ENCODE data around the gene ADGRL2.

ADGRL2 gene

DNA sequence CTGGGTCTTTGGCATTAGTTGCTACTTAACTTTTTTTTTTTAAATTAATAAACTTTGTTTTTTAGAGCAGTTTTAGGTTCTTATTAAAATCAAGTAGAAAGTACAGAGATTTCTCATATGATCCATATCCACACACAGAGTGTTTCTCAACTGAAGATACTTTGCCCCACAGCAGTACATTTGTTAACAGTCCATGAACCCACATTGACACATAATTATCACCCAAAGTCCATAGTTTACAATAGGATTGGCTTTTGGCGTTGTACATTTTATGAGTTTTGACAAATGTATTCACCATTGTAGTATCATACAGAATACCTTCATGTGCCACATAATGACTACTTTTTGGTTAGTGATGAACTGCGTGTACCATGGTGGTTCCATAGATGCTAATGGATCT is 106.8 kb downstream of the ADGRL2 start:
- Histone ChIP-seq H3K4me1 (ENCODE audit: control insufficient read depth, insufficient read depth, low read length) (no peaks in the 10 kb centered on the region), H3K27ac (ENCODE audit: low read length) (no peak overlapping the region), H3K36me3 (ENCODE audit: control insufficient read depth in 2 of 2, insufficient read depth in 2 of 2, low read length in 2 of 2) (peaks cover 0 to 5% of the 10 kb centered on the region in 2 donors), H3K4me3 (ENCODE audit: low read length in 2 of 2) (no peak overlapping the region), H3K27me3 (ENCODE audit: control insufficient read depth in 1 of 2, insufficient read depth in 2 of 2, low read length in 2 of 2) (no peaks in the 10 kb centered on the region), H3K9ac (ENCODE audit: low read length in 2 of 2) (no peak overlapping the region), H3K9me3 (ENCODE audit: control insufficient read depth in 2 of 2, low read length in 2 of 2) (no peaks in the 10 kb centered on the region)

DNA sequence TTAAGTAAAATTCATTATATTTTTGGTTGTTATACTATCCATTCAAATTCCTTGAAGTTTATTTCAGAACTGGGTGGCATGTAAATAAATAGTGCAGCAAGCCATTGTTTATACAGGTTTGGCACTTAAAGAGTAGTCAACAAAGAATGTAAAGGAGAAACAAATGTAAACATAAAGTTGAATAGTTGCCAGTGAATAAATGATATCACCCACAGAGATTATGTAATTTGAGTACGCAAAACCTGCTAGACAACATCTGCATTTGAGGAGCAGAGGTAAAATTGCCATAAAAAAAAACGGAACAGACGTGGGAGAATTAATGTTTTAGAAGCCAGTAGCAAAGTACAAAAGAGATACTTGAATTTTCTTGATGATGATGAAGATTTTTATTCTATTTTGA is 111.6 kb downstream of the ADGRL2 start:
- Histone ChIP-seq H3K27ac (ENCODE audit: low read length) (no peak overlapping the region), H3K9ac (ENCODE audit: low read length in 2 of 2) (no peak overlapping the region), H3K36me3 (ENCODE audit: control insufficient read depth in 2 of 2, insufficient read depth in 2 of 2, low read length in 2 of 2) (peaks cover 0 to 5% of the 10 kb centered on the region in 2 donors), H3K4me3 (ENCODE audit: low read length in 2 of 2) (no peak overlapping the region), H3K4me1 (ENCODE audit: control insufficient read depth, insufficient read depth, low read length) (no peaks in the 10 kb centered on the region), H3K9me3 (ENCODE audit: control insufficient read depth in 2 of 2, low read length in 2 of 2) (no peaks in the 10 kb centered on the region), H3K27me3 (ENCODE audit: control insufficient read depth in 1 of 2, insufficient read depth in 2 of 2, low read length in 2 of 2) (no peaks in the 10 kb centered on the region)

DNA sequence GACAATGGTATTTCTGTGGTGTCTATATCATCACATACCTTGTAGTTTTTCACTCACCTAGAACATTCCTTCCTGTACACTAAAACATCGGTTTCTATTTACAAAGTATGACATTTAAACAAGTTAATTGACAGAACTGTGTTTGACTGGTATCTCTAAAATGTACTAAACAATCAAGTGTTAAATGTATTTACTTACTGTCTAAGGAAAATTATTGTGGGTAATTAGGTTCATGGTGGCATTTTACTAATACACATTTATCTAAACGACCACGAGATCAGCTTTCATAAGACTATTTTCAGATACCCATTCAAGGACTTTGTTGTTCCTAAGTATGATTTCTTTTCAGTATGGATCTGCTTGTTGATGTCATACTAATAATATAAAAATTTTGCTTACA is 115.2 kb downstream of the ADGRL2 start:
- H3K36me3 ChIP-seq (ENCODE audit: control insufficient read depth in 2 of 2, insufficient read depth in 2 of 2, low read length in 2 of 2): no peaks in the 10 kb centered on the region

DNA sequence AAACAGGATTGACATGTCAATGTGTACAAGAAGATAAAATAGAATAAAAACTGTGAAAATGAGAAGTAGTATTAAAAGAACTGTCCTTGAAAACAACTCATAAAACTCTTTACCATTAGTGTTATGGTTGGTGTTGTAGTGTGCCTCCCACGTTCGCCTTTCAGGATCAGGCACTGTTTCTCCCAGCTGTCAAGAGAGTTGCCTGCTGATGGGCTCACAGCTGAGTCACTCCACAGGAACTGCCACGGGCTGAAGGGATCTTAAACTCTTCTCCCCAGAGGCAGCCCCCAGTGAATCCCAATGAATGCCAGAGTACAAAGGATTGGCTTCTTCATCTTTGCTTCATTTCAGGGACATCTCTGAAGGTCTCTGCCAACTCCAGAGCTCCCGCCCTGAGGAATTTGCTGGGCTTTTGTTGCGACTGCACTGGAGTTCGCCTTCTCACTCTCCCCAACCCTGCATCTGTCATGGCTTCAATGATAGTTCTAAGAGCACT is 119.6 kb downstream of the ADGRL2 start:
- Histone ChIP-seq H3K9me3 (ENCODE audit: control insufficient read depth in 2 of 2, low read length in 2 of 2) (no peaks in the 10 kb centered on the region), H3K27ac (ENCODE audit: low read length) (no peak overlapping the region), H3K27me3 (ENCODE audit: control insufficient read depth in 1 of 2, insufficient read depth in 2 of 2, low read length in 2 of 2) (no peaks in the 10 kb centered on the region), H3K9ac (ENCODE audit: low read length in 2 of 2) (no peak overlapping the region), H3K4me1 (ENCODE audit: control insufficient read depth, insufficient read depth, low read length) (no peaks in the 10 kb centered on the region), H3K36me3 (ENCODE audit: control insufficient read depth in 2 of 2, insufficient read depth in 2 of 2, low read length in 2 of 2) (no peaks in the 10 kb centered on the region), H3K4me3 (ENCODE audit: low read length in 2 of 2) (peak overlapping the region in 1 of 2 donors; percentile 13)

More for the DNA sequence above, 115.2 kb downstream of the ADGRL2 start:
- Histone ChIP-seq H3K9me3 (ENCODE audit: control insufficient read depth in 2 of 2, low read length in 2 of 2) (no peaks in the 10 kb centered on the region), H3K27me3 (ENCODE audit: control insufficient read depth in 1 of 2, insufficient read depth in 2 of 2, low read length in 2 of 2) (no peaks in the 10 kb centered on the region), H3K9ac (ENCODE audit: low read length in 2 of 2) (no peak overlapping the region), H3K27ac (ENCODE audit: low read length) (no peak overlapping the region), H3K4me3 (ENCODE audit: low read length in 2 of 2) (no peak overlapping the region), H3K4me1 (ENCODE audit: control insufficient read depth, insufficient read depth, low read length) (no peaks in the 10 kb centered on the region)

DNA sequence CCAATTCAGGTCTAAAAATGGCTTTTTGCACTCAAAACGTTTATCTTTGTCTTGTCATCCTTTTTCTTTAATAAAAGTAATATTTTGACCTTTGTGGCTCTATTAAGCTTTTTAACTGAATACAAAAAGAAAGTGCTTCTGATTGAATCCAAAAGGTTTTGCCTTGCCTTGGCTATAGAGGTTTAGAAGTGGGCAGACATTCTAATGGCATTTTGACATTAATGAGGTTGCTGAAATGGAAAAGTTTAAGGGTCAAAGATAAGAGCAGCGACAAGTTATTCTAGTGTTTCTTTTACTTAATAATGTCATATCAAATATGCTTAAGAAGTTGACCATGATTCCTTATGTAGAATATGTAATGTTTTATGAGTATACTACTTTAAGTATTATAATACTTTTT is 120.2 kb downstream of the ADGRL2 start:
- Histone ChIP-seq H3K27ac (ENCODE audit: low read length) (no peak overlapping the region), H3K4me1 (ENCODE audit: control insufficient read depth, insufficient read depth, low read length) (no peaks in the 10 kb centered on the region), H3K9ac (ENCODE audit: low read length in 2 of 2) (no peak overlapping the region), H3K27me3 (ENCODE audit: control insufficient read depth in 1 of 2, insufficient read depth in 2 of 2, low read length in 2 of 2) (no peaks in the 10 kb centered on the region), H3K36me3 (ENCODE audit: control insufficient read depth in 2 of 2, insufficient read depth in 2 of 2, low read length in 2 of 2) (no peaks in the 10 kb centered on the region), H3K4me3 (ENCODE audit: low read length in 2 of 2) (no peak overlapping the region), H3K9me3 (ENCODE audit: control insufficient read depth in 2 of 2, low read length in 2 of 2) (no peaks in the 10 kb centered on the region)

DNA sequence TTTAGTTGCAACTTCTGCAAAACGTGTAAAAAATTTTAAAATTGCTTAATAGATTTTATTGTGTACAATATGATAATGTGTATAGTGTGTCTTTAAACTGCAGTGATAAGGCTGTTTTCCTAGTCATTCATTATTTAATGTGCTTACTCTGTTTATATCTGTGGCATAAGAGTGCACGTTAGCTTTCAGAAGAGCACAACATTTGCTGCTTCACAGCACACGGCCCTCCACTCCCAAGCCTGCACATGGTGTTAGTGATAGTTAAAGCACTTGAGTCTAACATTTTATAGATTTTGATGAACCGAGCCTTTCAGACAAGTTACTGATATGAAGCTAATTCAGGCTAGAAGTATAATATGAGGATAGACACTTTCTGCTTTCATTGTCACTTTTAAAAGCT is 120.6 kb downstream of the ADGRL2 start:
- no peaks in the 10 kb centered on the region for H3K27me3 ChIP-seq (ENCODE audit: control insufficient read depth in 1 of 2, insufficient read depth in 2 of 2, low read length in 2 of 2)
- H3K9me3 ChIP-seq (ENCODE audit: control insufficient read depth in 2 of 2, low read length in 2 of 2): no peaks in the 10 kb centered on the region
- H3K27ac ChIP-seq (ENCODE audit: low read length): no peak overlapping the region

DNA sequence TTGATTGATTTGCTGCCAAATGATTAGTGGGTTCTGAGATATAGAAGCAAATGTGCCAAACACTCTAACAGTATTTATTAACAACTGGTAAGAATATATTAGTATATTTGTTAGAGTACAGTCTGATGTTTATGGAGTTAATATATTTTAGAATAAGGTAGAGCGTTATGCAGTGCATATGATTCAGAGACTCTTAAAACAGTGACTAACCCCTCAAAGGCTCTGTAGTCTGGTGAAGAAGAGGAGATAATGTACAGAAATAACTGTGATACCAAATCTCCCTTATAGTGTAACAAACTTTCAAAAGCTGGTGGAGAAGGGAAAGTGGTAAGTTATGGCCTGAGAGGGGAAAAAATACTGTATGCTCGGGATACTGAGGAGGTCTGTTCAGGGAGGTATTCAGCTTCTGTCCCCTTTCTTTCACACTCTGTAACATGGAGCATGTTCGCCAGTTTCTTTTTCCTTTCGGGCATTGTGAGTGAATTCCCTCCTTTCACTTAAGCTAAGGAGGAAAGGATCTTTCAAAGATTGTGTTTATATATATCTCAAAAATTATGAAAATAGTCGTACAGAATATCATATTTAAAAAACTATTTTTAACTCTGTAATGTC is 121.2 kb downstream of the ADGRL2 start:
- Histone ChIP-seq H3K27ac (ENCODE audit: low read length) (no peak overlapping the region), H3K4me3 (ENCODE audit: low read length in 2 of 2) (peak overlapping the region in 1 of 2 donors; percentile 17), H3K9ac (ENCODE audit: low read length in 2 of 2) (no peak overlapping the region)

More for the DNA sequence above, 120.6 kb downstream of the ADGRL2 start:
- no peaks in the 10 kb centered on the region for H3K36me3 ChIP-seq (ENCODE audit: control insufficient read depth in 2 of 2, insufficient read depth in 2 of 2, low read length in 2 of 2)
- no peaks in the 10 kb centered on the region for H3K4me1 ChIP-seq (ENCODE audit: control insufficient read depth, insufficient read depth, low read length)
- no peak overlapping the region for H3K4me3 ChIP-seq (ENCODE audit: low read length in 2 of 2)
- no peak overlapping the region for H3K9ac ChIP-seq (ENCODE audit: low read length in 2 of 2)

DNA sequence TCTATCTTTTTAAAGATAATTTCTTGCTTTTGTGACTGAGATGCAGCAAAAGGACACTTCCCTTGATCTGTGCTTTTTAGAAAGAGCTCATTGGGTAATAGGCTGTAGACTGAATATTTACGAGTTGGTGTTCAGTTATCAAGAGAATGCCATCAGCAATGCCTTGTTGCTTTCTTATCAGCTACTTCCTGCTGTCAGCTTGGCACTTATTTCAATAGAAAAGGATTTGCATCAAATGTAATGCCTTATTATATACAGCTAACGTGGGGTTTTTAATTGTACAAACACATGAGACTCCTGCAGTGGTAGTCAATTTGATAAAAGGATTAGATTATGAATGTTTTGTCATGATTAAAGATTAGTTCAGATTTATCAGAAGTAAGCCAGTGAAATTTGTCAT is 122.2 kb downstream of the ADGRL2 start:
- no peaks in the 10 kb centered on the region for H3K4me1 ChIP-seq (ENCODE audit: control insufficient read depth, insufficient read depth, low read length)
- no peaks in the 10 kb centered on the region for H3K27me3 ChIP-seq (ENCODE audit: control insufficient read depth in 1 of 2, insufficient read depth in 2 of 2, low read length in 2 of 2)

More for the DNA sequence above, 121.2 kb downstream of the ADGRL2 start:
- Histone ChIP-seq H3K4me1 (ENCODE audit: control insufficient read depth, insufficient read depth, low read length) (no peaks in the 10 kb centered on the region), H3K27me3 (ENCODE audit: control insufficient read depth in 1 of 2, insufficient read depth in 2 of 2, low read length in 2 of 2) (no peaks in the 10 kb centered on the region), H3K36me3 (ENCODE audit: control insufficient read depth in 2 of 2, insufficient read depth in 2 of 2, low read length in 2 of 2) (no peaks in the 10 kb centered on the region), H3K9me3 (ENCODE audit: control insufficient read depth in 2 of 2, low read length in 2 of 2) (no peaks in the 10 kb centered on the region)

DNA sequence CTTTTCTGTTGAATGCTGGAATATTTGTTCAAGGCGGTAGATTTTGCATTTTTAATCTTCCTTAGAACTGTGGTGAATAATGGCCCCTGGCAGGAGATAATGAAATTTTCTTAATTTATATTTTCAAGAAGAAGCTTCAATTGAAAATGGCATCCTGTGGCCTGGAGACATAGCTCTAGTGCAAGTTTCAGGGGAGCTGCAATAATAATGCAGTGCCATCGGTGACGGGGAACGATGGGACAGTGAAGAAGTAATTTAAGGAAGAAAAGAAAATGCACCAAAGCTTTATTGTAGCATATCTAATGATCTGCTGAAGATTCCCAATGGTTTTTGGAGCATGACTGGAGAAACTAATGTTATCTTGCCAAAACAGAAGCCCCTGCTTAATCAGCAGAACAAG is 128.4 kb downstream of the ADGRL2 start:
- Histone ChIP-seq H3K27me3 (ENCODE audit: control insufficient read depth in 1 of 2, insufficient read depth in 2 of 2, low read length in 2 of 2) (no peaks in the 10 kb centered on the region), H3K36me3 (ENCODE audit: control insufficient read depth in 2 of 2, insufficient read depth in 2 of 2, low read length in 2 of 2) (no peaks in the 10 kb centered on the region), H3K9me3 (ENCODE audit: control insufficient read depth in 2 of 2, low read length in 2 of 2) (no peaks in the 10 kb centered on the region), H3K9ac (ENCODE audit: low read length in 2 of 2) (no peak overlapping the region), H3K27ac (ENCODE audit: low read length) (no peak overlapping the region), H3K4me1 (ENCODE audit: control insufficient read depth, insufficient read depth, low read length) (no peaks in the 10 kb centered on the region), H3K4me3 (ENCODE audit: low read length in 2 of 2) (no peak overlapping the region)

More for the DNA sequence above, 122.2 kb downstream of the ADGRL2 start:
- no peak overlapping the region for H3K27ac ChIP-seq (ENCODE audit: low read length)
- no peak overlapping the region for H3K9ac ChIP-seq (ENCODE audit: low read length in 2 of 2)
- H3K9me3 ChIP-seq (ENCODE audit: control insufficient read depth in 2 of 2, low read length in 2 of 2): no peaks in the 10 kb centered on the region
- H3K36me3 ChIP-seq (ENCODE audit: control insufficient read depth in 2 of 2, insufficient read depth in 2 of 2, low read length in 2 of 2): no peaks in the 10 kb centered on the region
- H3K4me3 ChIP-seq (ENCODE audit: low read length in 2 of 2): no peak overlapping the region

DNA sequence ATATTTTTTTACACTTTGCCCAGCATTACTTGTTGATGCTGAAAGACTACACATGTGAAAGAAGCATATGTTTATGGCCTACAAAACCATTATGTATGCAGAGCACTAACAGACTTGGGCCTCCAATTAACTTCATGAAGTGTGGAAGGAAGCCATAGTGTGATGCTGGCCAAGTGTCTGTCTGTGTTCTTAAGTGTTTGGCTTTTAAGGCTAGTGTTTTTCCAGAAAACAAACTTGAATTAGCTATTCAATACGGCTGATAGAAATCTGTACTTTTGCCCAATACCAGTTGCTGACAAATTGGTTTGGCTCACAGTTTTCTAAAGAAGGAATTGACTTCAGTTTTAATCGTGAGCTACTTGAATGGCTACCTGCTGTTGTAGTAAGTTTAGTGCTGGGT is 136.1 kb downstream of the ADGRL2 start:
- Histone ChIP-seq H3K9ac (ENCODE audit: low read length in 2 of 2) (no peak overlapping the region), H3K9me3 (ENCODE audit: control insufficient read depth in 2 of 2, low read length in 2 of 2) (no peaks in the 10 kb centered on the region), H3K4me1 (ENCODE audit: control insufficient read depth, insufficient read depth, low read length) (no peaks in the 10 kb centered on the region), H3K4me3 (ENCODE audit: low read length in 2 of 2) (no peak overlapping the region), H3K27ac (ENCODE audit: low read length) (no peak overlapping the region), H3K36me3 (ENCODE audit: control insufficient read depth in 2 of 2, insufficient read depth in 2 of 2, low read length in 2 of 2) (no peaks in the 10 kb centered on the region), H3K27me3 (ENCODE audit: control insufficient read depth in 1 of 2, insufficient read depth in 2 of 2, low read length in 2 of 2) (no peaks in the 10 kb centered on the region)

DNA sequence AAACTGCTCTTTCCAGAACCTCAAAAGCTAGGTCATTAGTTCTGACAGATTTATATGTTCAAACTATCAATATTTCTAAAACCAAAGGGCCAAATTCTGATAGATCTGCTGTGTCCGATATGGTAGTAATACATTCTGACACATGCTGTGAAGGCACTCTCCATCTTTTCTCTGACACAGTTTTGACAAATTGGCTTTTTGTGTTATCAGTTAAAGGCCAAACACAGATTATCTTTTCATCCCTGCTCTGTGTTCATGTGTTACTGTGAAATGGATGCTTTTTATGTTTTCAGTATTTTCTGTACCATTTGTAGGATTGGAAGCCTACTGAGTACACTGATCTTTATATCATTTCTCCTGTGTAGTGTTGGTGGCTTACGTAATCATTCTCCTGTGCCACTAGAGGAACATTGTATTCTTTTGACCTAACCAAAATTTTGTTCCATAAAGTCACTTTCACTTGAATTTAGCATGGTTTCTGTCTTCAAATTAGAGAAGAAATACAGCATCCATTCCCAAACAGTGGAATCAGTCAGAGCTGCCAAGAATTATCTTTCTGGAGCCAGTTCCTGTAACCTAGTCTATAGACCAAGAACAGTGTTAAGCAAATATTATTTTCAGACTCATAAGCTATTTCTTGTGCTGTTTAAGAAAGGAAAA is 137.2 kb downstream of the ADGRL2 start:
- Histone ChIP-seq H3K9ac (ENCODE audit: low read length in 2 of 2) (no peak overlapping the region), H3K4me3 (ENCODE audit: low read length in 2 of 2) (no peak overlapping the region), H3K36me3 (ENCODE audit: control insufficient read depth in 2 of 2, insufficient read depth in 2 of 2, low read length in 2 of 2) (no peaks in the 10 kb centered on the region), H3K27me3 (ENCODE audit: control insufficient read depth in 1 of 2, insufficient read depth in 2 of 2, low read length in 2 of 2) (no peaks in the 10 kb centered on the region), H3K9me3 (ENCODE audit: control insufficient read depth in 2 of 2, low read length in 2 of 2) (no peaks in the 10 kb centered on the region), H3K4me1 (ENCODE audit: control insufficient read depth, insufficient read depth, low read length) (no peaks in the 10 kb centered on the region), H3K27ac (ENCODE audit: low read length) (no peak overlapping the region)

All from stomach smooth muscle (tissue), 2 donors.